ENCODE measurements around the gene AP4M1. TPM values are rescaled to one million over a fixed set of nuclear protein-coding genes. Genes with fewer than 3 reads are reported as not detected.

Gene AP4M1
- total and polyA plus RNA-seq, 9 of the 15 experiments (the other 6 are each of a cell fraction or from before 2014, with no cell fraction given): 1.3 to 30.9 (median 14.1) TPM

DNA sequence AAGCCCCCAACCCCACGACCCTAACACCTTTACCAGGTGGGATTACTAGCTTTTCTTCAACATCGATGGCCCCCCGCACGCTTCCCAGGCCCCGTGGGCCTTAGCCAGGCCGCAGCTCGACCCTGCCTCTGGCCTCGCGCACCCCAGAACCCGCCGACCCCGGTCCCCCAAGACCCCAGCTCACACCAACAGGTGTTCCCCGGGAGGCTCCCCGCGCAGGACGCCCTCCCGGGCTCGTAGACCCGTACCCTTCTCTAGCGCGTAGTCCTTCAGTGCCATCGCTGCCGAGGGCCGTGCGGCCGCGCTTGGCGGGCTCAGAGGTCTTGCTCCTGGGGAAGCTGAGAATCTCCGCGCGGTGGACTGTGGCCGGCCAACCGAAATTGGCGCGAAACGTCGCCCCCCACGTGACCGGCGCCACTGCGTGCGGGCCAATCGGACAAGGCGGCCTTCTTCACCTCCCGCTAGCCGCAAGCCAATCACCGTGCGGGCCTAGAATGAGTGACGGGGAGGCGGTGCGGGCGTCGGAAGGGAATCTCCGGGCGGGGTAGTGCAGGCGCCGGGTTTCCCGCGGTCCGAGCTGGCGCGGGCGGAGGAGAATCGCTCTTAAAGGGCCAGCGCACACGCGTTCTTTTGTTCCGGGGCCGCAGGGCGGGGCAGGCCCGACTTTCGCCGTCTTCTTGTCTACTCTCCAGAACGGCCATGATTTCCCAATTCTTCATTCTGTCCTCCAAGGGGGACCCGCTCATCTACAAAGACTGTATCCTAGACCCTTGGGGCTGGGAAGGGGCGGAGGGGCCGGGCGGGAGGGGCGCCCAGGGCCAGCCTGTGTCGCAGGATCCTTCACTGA, at the start of gene AP4M1, which contains the start of gene MCM7 (continued):
- TF ChIP-seq, protein P1, sequence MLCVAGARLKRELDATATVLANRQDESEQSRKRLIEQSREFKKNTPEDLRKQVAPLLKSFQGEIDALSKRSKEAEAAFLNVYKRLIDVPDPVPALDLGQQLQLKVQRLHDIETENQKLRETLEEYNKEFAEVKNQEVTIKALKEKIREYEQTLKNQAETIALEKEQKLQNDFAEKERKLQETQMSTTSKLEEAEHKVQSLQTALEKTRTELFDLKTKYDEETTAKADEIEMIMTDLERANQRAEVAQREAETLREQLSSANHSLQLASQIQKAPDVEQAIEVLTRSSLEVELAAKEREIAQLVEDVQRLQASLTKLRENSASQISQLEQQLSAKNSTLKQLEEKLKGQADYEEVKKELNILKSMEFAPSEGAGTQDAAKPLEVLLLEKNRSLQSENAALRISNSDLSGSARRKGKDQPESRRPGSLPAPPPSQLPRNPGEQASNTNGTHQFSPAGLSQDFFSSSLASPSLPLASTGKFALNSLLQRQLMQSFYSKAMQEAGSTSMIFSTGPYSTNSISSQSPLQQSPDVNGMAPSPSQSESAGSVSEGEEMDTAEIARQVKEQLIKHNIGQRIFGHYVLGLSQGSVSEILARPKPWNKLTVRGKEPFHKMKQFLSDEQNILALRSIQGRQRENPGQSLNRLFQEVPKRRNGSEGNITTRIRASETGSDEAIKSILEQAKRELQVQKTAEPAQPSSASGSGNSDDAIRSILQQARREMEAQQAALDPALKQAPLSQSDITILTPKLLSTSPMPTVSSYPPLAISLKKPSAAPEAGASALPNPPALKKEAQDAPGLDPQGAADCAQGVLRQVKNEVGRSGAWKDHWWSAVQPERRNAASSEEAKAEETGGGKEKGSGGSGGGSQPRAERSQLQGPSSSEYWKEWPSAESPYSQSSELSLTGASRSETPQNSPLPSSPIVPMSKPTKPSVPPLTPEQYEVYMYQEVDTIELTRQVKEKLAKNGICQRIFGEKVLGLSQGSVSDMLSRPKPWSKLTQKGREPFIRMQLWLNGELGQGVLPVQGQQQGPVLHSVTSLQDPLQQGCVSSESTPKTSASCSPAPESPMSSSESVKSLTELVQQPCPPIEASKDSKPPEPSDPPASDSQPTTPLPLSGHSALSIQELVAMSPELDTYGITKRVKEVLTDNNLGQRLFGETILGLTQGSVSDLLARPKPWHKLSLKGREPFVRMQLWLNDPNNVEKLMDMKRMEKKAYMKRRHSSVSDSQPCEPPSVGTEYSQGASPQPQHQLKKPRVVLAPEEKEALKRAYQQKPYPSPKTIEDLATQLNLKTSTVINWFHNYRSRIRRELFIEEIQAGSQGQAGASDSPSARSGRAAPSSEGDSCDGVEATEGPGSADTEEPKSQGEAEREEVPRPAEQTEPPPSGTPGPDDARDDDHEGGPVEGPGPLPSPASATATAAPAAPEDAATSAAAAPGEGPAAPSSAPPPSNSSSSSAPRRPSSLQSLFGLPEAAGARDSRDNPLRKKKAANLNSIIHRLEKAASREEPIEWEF (CRISPR knock-in tag; IDR thresholded peaks at IDR 0.05): no peak
- 0 out of 2 replicates have a peak, but pooled peaks have one; percentile 30 for TF ChIP-seq SAFB (IDR thresholded peaks at IDR 0.05; ENCODE audit: borderline replicate concordance, low read depth, low read length)
- 0 out of 2 replicates have a peak, but pooled peaks have one; percentile 24 for TF ChIP-seq ZNF175 (CRISPR knock-in tag; IDR thresholded peaks at IDR 0.05; ENCODE audit: low read depth)
- peak; percentile 25; the same call in 1 of the 2 replicates for TF ChIP-seq TCF3 (CRISPR knock-in tag; IDR thresholded peaks at IDR 0.05)
- no peak for TF ChIP-seq BACH1 (tag; IDR thresholded peaks at IDR 0.05)
- no peak for TF ChIP-seq PRMT5 (CRISPR knock-in tag; IDR thresholded peaks at IDR 0.05)
- TF ChIP-seq HNRNPL (IDR thresholded peaks at IDR 0.05; ENCODE audit: low read depth, low read length): peak; percentile 90
- TF ChIP-seq WHSC1 (IDR thresholded peaks at IDR 0.05; ENCODE audit: low read length): no peak
- no peak for TF ChIP-seq ELF2 (CRISPR knock-in tag; IDR thresholded peaks at IDR 0.05)
- TF ChIP-seq CEBPG (CRISPR knock-in tag; IDR thresholded peaks at IDR 0.05): no peak; the same call in 1 of the 2 replicates
- TF ChIP-seq CEBPG (tag; conservative IDR thresholded peaks at IDR 0.05 in 1 of 2, IDR thresholded peaks at IDR 0.05 in 1 of 2): peak in 1 of 2 experiments; percentile 19; a peak in 1 of 4 replicates
- TF ChIP-seq, protein P2, sequence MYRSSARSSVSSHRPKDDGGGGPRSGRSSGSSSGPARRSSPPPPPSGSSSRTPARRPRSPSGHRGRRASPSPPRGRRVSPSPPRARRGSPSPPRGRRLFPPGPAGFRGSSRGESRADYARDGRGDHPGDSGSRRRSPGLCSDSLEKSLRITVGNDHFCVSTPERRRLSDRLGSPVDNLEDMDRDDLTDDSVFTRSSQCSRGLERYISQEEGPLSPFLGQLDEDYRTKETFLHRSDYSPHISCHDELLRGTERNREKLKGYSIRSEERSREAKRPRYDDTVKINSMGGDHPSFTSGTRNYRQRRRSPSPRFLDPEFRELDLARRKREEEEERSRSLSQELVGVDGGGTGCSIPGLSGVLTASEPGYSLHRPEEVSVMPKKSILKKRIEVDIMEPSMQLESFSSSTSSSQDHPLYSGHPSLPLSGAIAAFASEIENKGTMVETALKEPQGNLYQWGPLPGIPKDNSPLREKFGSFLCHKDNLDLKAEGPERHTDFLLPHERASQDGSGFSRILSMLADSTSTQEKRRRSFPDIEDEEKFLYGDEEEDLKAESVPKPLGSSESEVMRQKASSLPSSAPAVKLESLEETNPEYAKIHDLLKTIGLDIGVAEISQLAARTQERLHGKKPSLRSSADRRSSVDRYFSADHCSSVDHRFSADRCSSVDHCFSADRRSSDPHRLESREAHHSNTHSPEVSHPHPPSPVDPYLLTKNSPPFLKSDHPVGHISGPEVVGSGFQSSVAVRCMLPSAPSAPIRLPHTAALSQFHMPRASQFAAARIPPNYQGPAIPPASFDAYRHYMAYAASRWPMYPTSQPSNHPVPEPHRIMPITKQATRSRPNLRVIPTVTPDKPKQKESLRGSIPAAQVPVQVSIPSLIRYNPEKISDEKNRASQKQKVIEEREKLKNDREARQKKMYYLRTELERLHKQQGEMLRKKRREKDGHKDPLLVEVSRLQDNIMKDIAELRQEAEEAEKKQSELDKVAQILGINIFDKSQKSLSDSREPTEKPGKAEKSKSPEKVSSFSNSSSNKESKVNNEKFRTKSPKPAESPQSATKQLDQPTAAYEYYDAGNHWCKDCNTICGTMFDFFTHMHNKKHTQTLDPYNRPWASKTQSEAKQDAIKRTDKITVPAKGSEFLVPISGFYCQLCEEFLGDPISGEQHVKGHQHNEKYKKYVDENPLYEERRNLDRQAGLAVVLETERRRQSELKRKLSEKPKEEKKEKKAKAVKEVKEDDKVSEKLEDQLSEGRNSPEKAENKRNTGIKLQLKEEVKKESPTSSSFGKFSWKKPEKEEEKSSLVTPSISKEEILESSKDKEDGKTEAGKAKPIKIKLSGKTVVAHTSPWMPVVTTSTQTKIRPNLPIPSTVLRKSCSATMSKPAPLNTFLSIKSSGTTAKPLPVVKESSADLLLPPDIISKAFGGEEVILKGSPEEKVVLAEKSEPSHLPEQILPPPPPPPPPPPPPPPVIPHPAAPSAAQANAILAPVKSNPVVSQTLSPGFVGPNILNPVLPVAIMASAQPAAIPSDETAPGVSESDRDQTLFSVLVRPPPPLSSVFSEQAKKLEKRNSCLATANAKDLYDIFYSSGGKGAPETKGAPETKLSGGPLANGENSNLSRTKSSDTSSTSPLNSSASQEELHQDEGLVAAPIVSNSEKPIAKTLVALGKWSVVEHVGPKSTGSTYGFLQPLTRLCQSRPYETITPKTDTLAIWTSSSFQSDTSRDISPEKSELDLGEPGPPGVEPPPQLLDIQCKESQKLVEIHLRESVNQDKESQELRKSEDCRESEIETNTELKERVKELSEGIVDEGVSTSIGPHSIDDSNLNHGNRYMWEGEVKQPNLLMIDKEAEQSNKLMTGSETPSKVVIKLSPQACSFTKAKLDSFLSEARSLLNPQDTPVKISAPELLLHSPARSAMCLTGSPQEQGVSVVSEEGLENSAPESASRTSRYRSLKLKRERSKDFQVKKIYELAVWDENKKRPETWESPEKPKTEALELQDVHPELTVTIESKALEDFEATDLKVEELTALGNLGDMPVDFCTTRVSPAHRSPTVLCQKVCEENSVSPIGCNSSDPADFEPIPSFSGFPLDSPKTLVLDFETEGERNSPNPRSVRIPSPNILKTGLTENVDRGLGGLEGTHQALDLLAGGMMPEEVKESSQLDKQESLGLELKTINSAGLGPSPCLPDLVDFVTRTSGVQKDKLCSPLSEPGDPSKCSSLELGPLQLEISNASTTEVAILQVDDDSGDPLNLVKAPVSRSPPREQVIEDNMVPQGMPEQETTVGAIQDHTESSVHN (IDR thresholded peaks at IDR 0.05; ENCODE audit: borderline replicate concordance in 1 of 2, low read depth in 1 of 2): no peak
- peak; percentile 70 for TF ChIP-seq POLR2AphosphoS5 (IDR thresholded peaks at IDR 0.05; ENCODE audit: control insufficient read depth, insufficient read depth, low read depth, low read length)

Data from K562 (cell line).